Activated CD8-positive, alpha-beta memory T cell treated with anti-CD3 and anti-CD28 coated beads for 36 hours (primary cell): ENCODE measurements around the gene PAK4. TPM values are rescaled to one million over a fixed set of nuclear protein-coding genes. Genes with fewer than 3 reads are reported as not detected.

ENCODE experiments used
- CTCF ChIA-PET: fragments of 350-600 bp; sonication (Branson Sonifier 250); formaldehyde crosslinking; loops from one replicate; lab custom pipeline; 2021; ENCODE audit warnings: antibody characterized with exemption; lab: Charles Lee
- POLR2A ChIA-PET: fragments of 350-600 bp; sonication (Branson Sonifier 250); formaldehyde crosslinking; loops from one replicate; lab custom pipeline; 2021; ENCODE audit warnings: antibody characterized with exemption; lab: Charles Lee
- total RNA-seq, 2 experiments: library from RNA; stranded (reverse); gene quantifications; one replicate each; pipeline ENCODE4 v1.2.3, GENCODE V29; 2021

PAK4 gene
- total RNA-seq, 2 experiments from 2014 or later: 19.2 TPM

- CTCF ChIA-PET: no interaction called here
- POLR2A ChIA-PET: no interaction called here
Measured at GRCh38 chr19:39140594-39140993, 15.0 kb downstream of the PAK4 start.

GRCh38 chr19:39141929-39142328 lies 16.3 kb downstream of the PAK4 start:
- ChIA-PET CTCF (no interaction called here), POLR2A (no interaction called here)

GRCh38 chr19:39142630-39143029 lies 17.0 kb downstream of the PAK4 start:
- ChIA-PET POLR2A (no interaction called here), CTCF (no interaction called here)

- POLR2A ChIA-PET: interaction anchor here (0.7 kb wide), 1 partner anchor 200 kb away, joined by 6 read pairs; no protein-coding TSS in a partner anchor
- CTCF ChIA-PET: interaction anchor here (0.7 kb wide), 1 partner anchor 28 kb away, joined by 3 read pairs; no protein-coding TSS in a partner anchor
Measured at GRCh38 chr19:39143757-39144289, 18.2 kb downstream of the PAK4 start.

- CTCF ChIA-PET: interaction anchor here (0.9 kb wide), 1 partner anchor 9 kb away, joined by 3 read pairs; no protein-coding TSS in a partner anchor
- POLR2A ChIA-PET: no interaction called here
Measured at GRCh38 chr19:39144290-39145071, 18.9 kb downstream of the PAK4 start.

- POLR2A ChIA-PET: no interaction called here
- CTCF ChIA-PET: interaction anchor here (0.9 to 1.1 kb wide), 2 partner anchors 8 to 168 kb away, joined by 3 read pairs; no protein-coding TSS in a partner anchor
Measured at GRCh38 chr19:39145180-39145953, 19.8 kb downstream of the PAK4 start.

- POLR2A ChIA-PET: no interaction called here
- CTCF ChIA-PET: interaction anchor here (0.6 to 1.3 kb wide), 3 partner anchors 36 to 369 kb away, joined by 3 read pairs; partner anchors contain the start of gene SELENOV
Measured at GRCh38 chr19:39146091-39146490, 20.5 kb downstream of the PAK4 start.

GRCh38 chr19:39146686-39147450 lies 21.3 kb downstream of the PAK4 start:
- POLR2A ChIA-PET: no interaction called here

GRCh38 chr19:39147480-39147879 lies 21.9 kb downstream of the PAK4 start:
- ChIA-PET CTCF (interaction anchor here (1.3 kb wide), 1 partner anchor 37 kb away, joined by 3 read pairs; no protein-coding TSS in a partner anchor), POLR2A (no interaction called here)

More at GRCh38 chr19:39146686-39147450, 21.3 kb downstream of the PAK4 start:
- CTCF ChIA-PET: interaction anchor here (0.6 to 1.3 kb wide), 3 partner anchors 37 to 368 kb away, joined by 3 read pairs; partner anchors contain the start of gene SELENOV

GRCh38 chr19:39148939-39149529 lies 23.4 kb downstream of the PAK4 start:
- ChIA-PET POLR2A (no interaction called here), CTCF (no interaction called here)

- CTCF ChIA-PET: interaction anchor here (1.1 kb wide), 2 partner anchors 28 to 37 kb away, joined by 3 to 4 read pairs; no protein-coding TSS in a partner anchor
Measured at GRCh38 chr19:39150235-39150634, 24.6 kb downstream of the PAK4 start.

GRCh38 chr19:39150807-39151600 lies 25.4 kb downstream of the PAK4 start:
- ChIA-PET CTCF (interaction anchor here (1.1 kb wide), 2 partner anchors 29 to 36 kb away, joined by 3 to 4 read pairs; no protein-coding TSS in a partner anchor), POLR2A (no interaction called here)

More at GRCh38 chr19:39150235-39150634, 24.6 kb downstream of the PAK4 start:
- POLR2A ChIA-PET: interaction anchor here (0.5 kb wide), 1 partner anchor 215 kb away, joined by 5 read pairs; no protein-coding TSS in a partner anchor

GRCh38 chr19:39152066-39152465 lies 26.5 kb downstream of the PAK4 start:
- ChIA-PET POLR2A (no interaction called here), CTCF (interaction anchor here (1.7 kb wide), 1 partner anchor 30 kb away, joined by 6 read pairs; no protein-coding TSS in a partner anchor)

- POLR2A ChIA-PET: no interaction called here
- CTCF ChIA-PET: no interaction called here
Measured at GRCh38 chr19:39154100-39154628, 28.6 kb downstream of the PAK4 start.

- POLR2A ChIA-PET: no interaction called here
- CTCF ChIA-PET: no interaction called here
Measured at GRCh38 chr19:39154629-39155100, 29.1 kb downstream of the PAK4 start.

- CTCF ChIA-PET: no interaction called here
- POLR2A ChIA-PET: no interaction called here
Measured at GRCh38 chr19:39155114-39155700, 29.6 kb downstream of the PAK4 start.

GRCh38 chr19:39155741-39156140 lies 30.2 kb downstream of the PAK4 start:
- ChIA-PET CTCF (no interaction called here), POLR2A (no interaction called here)
